Bronchial epithelial cell (primary cell): Measurements from ENCODE around the gene SLC34A1. TPM values are rescaled to one million over a fixed set of nuclear protein-coding genes. Genes with fewer than 3 reads are reported as not detected.
A peak's percentile ranks its signal among the peaks of the same experiment; 100 is the strongest.

ENCODE experiments used
- DNase-seq: peaks from one replicate; pipeline ENCODE4 v3.0.0-alpha.2; 2010; ENCODE audit warnings: low read depth
- FAIRE-seq: peaks from 2 replicates; lab custom pipeline; 2011; peaks lifted over from hg19 to GRCh38; lab: Jason Lieb, UNC
- H3K27me3 ChIP-seq: 2 replicates; pipeline ENCODE4 v1.5.1; 2011; ENCODE audit warnings: low read length; ENCODE audit not compliant: control insufficient read depth, insufficient read depth
- H3K36me3 ChIP-seq: 2 replicates; pipeline ENCODE4 v1.5.1; 2011; ENCODE audit warnings: low read length; ENCODE audit not compliant: control insufficient read depth, insufficient read depth
- H3K4me3 ChIP-seq: 2 replicates; pipeline ENCODE4 v1.5.1; 2011; ENCODE audit warnings: mild to moderate bottlenecking, low read depth, low read length, control low read depth
- total RNA-seq: library from RNA; depleted of rRNA; stranded (reverse); fragments of >200 nt; gene quantifications from 2 replicates; pipeline ENCODE4 v1.2.1, GENCODE V29; 2014
- TF ChIP-seq, protein P1 (sequence below): IDR thresholded peaks from 2 replicates; pipeline ENCODE4 v1.5.1; 2011; ENCODE audit warnings: mild to moderate bottlenecking, moderate library complexity, low read length, control low read depth, inconsistent platforms; ENCODE audit not compliant: insufficient read depth, severe bottlenecking

SLC34A1 gene
- total RNA-seq, 1 donor from 2014 or later, result not detected

DNA sequence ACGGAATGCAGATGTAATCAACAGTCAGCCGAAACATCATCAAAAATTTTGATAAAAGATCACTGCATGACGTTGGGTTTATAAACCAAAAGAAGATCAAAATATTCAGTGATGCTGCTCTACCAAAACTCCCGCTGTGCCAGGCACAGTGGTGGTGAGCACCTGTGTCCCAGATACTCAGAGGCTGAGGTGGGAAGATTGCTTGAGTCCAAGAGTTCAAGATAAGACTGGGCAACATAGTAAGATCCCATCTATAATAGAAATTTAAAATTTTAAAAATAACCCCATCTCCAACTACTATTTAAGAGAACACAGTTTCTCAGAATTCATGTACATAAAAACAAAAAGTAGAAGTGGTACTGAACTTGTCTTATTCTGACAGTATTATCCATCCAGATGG is 36.5 kb upstream of the SLC34A1 start:
- Histone ChIP-seq H3K36me3 (peaks cover 8% of the 10 kb centered on the region), H3K4me3 (no peak overlapping the region), H3K27me3 (no peaks in the 10 kb centered on the region)
- DNase-seq (no peak), FAIRE-seq (no peak)
- TF ChIP-seq, protein P1, sequence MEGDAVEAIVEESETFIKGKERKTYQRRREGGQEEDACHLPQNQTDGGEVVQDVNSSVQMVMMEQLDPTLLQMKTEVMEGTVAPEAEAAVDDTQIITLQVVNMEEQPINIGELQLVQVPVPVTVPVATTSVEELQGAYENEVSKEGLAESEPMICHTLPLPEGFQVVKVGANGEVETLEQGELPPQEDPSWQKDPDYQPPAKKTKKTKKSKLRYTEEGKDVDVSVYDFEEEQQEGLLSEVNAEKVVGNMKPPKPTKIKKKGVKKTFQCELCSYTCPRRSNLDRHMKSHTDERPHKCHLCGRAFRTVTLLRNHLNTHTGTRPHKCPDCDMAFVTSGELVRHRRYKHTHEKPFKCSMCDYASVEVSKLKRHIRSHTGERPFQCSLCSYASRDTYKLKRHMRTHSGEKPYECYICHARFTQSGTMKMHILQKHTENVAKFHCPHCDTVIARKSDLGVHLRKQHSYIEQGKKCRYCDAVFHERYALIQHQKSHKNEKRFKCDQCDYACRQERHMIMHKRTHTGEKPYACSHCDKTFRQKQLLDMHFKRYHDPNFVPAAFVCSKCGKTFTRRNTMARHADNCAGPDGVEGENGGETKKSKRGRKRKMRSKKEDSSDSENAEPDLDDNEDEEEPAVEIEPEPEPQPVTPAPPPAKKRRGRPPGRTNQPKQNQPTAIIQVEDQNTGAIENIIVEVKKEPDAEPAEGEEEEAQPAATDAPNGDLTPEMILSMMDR, result no peak

DNA sequence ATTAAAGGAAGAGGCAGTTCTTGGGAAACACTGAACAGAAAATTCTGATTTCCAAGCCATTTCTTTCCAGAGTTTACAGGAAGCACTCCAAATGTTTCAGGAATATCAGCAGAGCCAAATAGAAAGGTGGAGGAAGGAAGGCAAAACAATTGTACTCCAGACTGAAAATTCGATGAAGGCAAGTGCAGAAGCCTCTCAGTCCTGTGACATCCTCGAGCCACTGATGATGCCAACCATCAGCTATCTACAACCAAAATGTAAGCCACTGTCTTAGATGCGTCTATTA is 34.9 kb upstream of the SLC34A1 start:
- TF ChIP-seq, protein P1, result no peak
- peaks cover 8% of the 10 kb centered on the region for H3K36me3 ChIP-seq
- H3K27me3 ChIP-seq, result no peaks in the 10 kb centered on the region
- DNase-seq (no peak), FAIRE-seq (no peak)
- H3K4me3 ChIP-seq, result no peak overlapping the region

DNA sequence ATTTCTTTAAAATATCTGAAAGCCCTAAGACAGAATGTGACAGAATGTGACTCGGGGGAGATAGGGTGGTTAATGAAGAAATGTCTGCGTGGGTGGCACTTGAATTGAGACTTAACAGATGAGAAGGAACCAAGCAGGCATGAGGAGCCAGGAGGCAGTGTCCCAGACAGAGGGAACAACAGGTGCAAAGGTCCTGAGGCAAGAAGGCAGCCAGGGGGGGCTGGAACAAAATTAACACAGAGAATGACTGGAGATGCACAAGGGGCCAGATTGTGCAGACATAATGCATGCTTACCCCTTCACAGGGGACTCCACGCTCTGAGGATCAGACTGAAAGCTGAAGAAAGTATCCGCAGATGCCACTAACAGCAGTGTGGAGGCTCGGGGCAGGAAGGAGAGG is 34.5 kb upstream of the SLC34A1 start:
- TF ChIP-seq, protein P1, result no peak

DNA sequence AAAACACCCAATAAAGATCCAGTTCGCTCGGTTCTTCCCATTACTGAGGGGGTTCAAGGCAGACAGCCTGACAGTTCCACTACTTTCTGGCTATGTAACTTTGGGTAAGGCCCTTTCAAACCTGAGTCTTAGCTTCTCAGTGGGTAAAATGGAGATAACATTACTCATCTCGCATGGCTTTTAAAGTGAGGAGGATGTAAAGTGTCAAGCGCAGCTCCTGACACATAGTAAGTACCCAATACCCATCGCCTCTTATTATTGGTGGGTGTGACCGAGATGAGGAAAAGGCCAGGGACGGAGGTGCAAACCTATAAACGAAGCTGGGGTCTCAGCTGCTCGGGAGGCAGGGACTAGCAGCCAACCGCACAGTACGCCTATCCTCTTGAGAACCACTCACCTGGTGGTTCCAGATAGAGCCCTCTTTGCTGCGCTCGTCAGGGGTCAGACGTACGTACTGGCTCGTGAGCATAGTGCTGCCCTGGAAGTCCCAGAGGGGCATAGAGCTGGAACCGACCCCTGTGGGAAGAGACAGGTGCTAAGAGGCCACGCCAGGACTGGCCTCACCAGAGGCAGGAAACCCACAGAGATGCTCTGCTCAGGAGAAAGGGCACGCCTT is 33.4 kb upstream of the SLC34A1 start:
- TF ChIP-seq, protein P1, result no peak
- FAIRE-seq, result no peak
- Histone ChIP-seq H3K36me3 (peaks cover 8% of the 10 kb centered on the region), H3K27me3 (no peaks in the 10 kb centered on the region), H3K4me3 (peak overlapping the region; percentile 85)
- DNase-seq, result no peak

More for the DNA sequence above, 34.5 kb upstream of the SLC34A1 start:
- no peaks in the 10 kb centered on the region for H3K27me3 ChIP-seq
- H3K4me3 ChIP-seq, result no peak overlapping the region
- FAIRE-seq, result no peak
- no peak for DNase-seq
- H3K36me3 ChIP-seq, result peaks cover 8% of the 10 kb centered on the region

DNA sequence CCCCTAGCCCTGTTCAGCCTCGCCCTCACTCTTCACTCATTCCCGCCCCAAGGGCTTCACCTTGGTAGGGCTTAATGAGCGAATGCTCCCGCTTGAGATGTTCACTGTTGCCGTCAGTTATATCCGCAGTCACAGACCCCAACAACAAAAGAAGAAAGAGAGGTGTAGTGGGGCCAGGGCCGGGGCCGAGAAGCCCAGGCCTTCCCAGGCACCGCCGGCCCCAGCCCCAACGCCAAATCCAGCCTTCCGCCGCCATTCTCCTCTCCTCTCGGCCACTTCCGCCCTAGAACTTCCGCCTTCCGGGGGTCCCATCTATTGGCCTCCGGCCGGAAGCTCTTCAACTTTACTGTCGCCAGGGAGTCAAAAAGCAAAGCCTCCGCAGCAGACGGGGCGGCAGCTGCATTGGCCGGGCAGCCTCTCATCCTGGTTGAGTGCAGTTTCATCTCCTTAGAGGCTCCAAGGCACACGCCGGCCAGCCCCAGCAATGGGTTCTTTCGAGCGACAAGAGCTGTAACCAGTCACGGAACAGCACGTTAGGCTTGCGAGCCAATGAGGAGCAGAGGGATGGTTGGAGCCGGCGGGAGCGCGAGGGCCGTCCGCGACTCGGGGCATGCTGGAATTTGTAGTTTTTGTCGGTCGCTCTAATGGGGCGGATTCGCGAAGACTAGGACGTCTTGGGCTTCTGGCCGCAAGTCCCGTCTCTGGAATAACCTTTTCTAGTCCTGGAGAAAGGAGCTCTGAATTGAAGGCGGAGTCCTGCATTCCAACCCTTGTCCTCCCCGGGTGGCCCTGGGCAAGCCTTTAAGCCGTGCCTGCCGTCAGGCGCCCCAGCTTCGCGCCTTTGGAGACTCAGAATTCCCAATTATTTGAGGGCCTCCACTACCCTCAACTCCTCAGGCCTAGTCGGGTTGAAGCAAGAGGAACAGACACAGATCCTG is 32.6 kb upstream of the SLC34A1 start, which contains the start of gene LMAN2:
TSS of gene LMAN2 (minus strand) at position 277 of the 938 bp plus-strand sequence. CDS start at position 256, 21 bp downstream.
- FAIRE-seq, result no peak
- TF ChIP-seq, protein P1, result no peak
- Histone ChIP-seq H3K27me3 (no peaks in the 10 kb centered on the region), H3K4me3 (peak within 1 kb of the TSS; percentile 85), H3K36me3 (peaks cover 7% of the 10 kb centered on the region)
- DNase-seq, result peak; percentile 88
